NCI-H1092 treated with DMSO at 0.1 percent for 48 hours (cell line): ENCODE data around the gene ADGRB3.
"Not testable (repeated sequence)": the region's sequence is repeated elsewhere in the genome, so short reads cannot be mapped to it uniquely, and the experiment has no call there.

Experiments
- DNase-seq: peaks from one replicate; lab custom pipeline; 2025; lab: John Stamatoyannopoulos, UW

The ADGRB3 gene

GRCh38 chr6:69121461-69122406 is 486.7 kb downstream of the ADGRB3 start:
- not testable (repeated sequence) for DNase-seq

DNA sequence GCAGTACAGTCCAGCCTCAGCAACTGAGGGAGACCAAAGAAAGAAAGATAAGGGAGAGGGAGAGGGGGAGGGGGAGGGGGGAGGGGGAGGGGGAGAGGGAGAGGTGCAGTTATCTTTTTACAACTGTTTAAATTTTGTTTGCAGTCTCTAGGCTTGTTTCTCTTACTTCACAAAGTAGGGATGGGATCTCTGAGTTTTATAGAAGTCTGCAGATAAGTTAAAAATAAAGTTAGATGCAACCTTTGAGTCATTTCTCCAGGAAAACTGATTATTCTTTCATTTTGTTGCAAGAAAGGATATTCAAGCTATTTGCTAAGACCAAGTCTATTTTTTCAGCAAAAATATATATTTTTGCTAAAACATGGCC is 487.3 kb downstream of the ADGRB3 start:
- no peak for DNase-seq

- no peak for DNase-seq
These were observed 493.3 kb downstream of the ADGRB3 start for GRCh38 chr6:69128411-69128810.

DNA sequence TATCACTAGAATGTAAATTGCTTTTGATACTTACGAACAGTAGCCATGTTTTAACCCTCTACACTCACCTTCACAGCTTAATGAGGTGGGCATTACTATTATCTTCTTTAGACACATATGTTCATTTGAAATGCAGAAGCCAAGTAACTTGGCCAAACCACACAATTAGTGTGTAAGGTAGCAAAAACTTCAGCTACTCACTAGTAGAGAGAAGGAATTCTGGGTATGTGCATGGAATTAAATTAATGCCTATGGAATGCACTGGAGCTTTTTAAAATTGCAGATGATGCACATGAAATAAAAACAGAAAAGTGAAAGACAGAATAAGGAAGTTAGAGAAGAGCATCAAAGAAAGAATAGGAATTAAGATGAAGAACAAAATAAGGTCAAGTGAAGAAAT is 494.0 kb downstream of the ADGRB3 start:
- no peak for DNase-seq

- no peak for DNase-seq
These were observed 500.8 kb downstream of the ADGRB3 start for GRCh38 chr6:69135927-69136326.

DNA sequence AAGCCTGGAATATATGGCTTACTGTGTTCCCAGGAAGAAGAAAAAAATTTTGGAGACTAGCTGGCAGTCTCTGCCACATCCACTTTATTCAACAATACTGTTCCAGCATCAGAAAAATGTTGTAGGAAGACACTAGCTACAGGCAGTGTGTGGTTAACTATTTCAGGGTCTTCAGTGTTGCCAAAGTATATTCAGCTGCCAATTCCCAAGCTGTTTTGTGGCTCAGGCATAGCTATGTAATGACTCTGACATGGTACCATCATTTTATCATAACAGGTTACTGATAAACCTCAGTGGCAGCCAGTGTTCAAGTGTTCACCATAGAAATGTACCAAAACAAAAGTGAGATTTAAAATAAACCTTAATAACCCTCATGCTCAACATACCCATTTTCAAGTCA is 503.1 kb downstream of the ADGRB3 start:
- DNase-seq = no peak

- no peak for DNase-seq
These were observed 503.9 kb downstream of the ADGRB3 start for GRCh38 chr6:69138893-69139494.

DNA sequence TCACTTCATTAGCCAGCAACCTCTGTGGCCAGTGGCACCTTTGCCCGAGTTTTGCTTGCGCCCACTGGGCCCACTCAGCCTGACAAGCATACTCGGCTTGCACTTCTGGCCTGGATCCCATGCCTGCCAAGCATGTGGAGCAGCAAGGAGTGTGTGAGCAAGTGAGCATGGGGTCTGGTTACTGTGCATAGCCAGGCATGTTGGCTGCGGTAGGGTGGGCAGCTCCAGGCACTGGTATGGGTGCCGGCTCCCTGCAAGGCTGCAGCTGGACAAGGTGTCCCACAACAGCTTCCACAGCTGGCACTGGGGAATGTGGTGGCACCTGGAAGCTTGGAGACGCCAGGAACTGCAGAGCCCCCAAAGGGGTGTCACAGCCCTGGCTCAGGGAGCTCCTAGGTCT is 510.0 kb downstream of the ADGRB3 start:
- DNase-seq = no peak

GRCh38 chr6:69146385-69146784 is 511.3 kb downstream of the ADGRB3 start:
- no peak for DNase-seq

DNA sequence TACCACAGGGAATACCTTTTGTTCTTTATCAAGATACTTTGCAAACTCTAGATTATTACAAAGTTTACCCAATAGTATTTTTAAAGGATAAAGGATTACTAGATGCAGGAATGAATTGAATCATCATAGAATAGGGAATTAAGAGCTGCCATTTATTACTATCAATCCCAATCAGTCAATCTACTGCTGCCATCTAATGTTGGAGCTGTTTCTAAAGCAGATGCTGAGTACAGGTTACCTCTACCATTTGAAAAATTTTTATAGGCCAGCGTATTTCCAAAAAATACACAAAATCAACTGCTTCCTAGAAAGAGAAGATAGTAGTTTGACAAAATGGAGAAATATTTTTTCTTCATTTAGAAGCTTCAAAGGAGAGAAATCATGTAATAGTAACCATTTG is 520.4 kb downstream of the ADGRB3 start:
- no peak for DNase-seq

- no peak for DNase-seq
These were observed 527.7 kb downstream of the ADGRB3 start for GRCh38 chr6:69162811-69163210.

GRCh38 chr6:69164564-69165229 is 529.6 kb downstream of the ADGRB3 start:
- DNase-seq = no peak

DNA sequence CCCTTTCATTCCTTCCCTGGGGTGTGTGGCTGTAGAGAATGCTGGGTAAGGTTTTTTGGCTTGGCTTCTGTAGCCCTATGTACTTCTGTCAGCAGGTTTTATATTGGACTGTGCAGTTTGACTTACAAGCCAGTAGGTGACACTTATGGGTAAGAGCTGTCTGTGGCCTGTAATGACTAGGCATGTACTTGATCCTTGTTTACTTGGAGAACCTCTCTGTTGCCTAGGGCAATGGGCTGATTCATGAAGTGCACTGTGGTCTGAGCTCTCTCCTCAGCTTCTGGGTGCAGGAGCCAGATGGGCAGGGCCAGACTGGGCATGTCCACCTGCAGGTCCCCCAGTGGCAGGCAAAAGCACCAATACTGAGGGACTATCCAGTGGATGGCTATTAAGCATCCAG is 544.6 kb downstream of the ADGRB3 start:
- no peak for DNase-seq

- no peak for DNase-seq
These were observed 545.4 kb downstream of the ADGRB3 start for GRCh38 chr6:69180361-69181067.

DNA sequence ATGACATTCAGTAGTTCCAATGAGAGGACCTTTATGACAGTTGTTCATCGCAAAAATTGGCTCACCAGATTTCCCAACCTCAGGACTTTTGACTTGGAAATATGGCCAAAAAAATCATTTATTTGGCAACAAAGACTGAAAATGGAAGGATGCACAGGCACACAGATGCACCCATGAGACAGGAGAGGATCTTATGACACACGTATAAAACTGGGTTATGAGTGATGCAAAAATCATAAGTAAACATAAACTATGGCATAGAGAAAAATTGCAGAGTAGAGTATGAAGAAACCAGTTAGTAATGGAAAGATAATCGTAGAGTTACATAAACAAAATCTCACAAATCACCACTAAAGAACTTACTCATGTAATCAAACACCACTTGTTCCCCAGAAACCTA is 546.9 kb downstream of the ADGRB3 start:
- DNase-seq = no peak

- DNase-seq = no peak
These were observed 550.2 kb downstream of the ADGRB3 start for GRCh38 chr6:69185276-69185675.

DNA sequence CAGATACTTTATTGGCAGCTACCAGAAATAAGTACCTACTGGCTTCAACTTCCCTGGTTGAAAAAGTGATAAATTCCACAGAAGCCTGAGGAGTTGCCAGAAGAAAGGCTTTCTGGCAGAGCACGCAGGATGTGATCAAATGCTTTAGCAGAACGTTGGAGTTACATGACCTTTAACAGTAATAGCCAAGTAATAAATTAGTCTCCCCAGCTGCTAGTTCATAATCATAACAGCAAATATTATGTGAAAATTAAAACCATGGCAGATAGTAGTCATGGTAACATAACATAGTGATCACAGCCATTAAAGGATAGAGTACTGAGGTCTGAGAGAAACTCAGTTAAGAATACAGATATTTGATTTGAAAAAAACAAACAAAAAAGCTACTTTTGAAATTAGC is 567.7 kb downstream of the ADGRB3 start:
- DNase-seq = no peak

DNA sequence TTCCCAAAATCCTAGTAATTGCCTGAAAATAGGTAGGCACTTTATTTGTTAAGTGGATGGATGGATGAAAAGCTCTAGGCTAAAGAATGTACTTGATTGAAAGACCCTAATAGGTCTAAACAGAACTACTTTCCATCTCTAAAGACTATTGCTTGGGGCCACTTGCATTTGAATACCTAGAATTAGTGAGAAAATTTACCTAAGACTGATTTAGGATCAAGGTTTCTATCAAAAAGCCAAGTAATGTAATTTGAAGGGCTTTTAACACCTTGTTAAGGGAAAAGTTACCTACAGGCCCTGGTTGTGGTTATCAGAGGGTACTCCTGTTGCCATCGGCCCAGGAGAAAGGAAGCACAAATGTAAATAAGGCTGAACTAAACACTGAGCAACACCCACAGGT is 581.0 kb downstream of the ADGRB3 start:
- no peak for DNase-seq

- no peak for DNase-seq
These were observed 582.3 kb downstream of the ADGRB3 start for GRCh38 chr6:69217343-69217742.

- DNase-seq = no peak
These were observed 585.3 kb downstream of the ADGRB3 start for GRCh38 chr6:69220375-69220774.

DNA sequence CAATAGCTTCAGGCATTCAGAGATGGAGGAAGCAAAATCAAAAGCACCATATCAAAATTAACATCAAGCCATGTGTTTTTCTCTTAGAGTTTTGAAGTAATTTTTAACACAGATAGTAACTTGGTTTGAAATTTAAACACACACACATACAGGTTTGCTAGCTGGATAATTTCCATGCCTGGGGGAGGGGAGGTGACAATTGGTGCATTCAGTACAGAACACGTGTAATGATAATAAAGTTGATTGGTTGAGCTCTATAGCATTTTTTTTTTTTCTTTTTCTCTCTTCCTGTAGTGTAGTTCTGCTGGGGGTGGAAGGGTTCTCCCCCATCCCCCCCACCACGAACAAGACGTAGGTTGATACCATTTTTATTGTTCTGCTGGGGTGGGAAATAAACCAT is 596.9 kb downstream of the ADGRB3 start:
- no peak for DNase-seq

GRCh38 chr6:69232496-69232895 is 597.4 kb downstream of the ADGRB3 start:
- no peak for DNase-seq
